Activated T-cell treated with anti-CD3 and anti-CD28 coated beads, Interleukin-2, amount 50 U/mL, for 72 hours (primary cell): ENCODE results near the gene NPAS4. TPM values are rescaled to one million over a fixed set of nuclear protein-coding genes. Genes with fewer than 3 reads are reported as not detected.

Source experiments
- ATAC-seq, 2 donors: fragments of 150-1000 bp; cut with Tn5 transposase; replicated peaks in 1 of 2; 2 replicates each; pipeline ENCODE4 v1.10.0; 2021; ENCODE audit warnings: moderate library complexity in 2 of 2, mild to moderate bottlenecking in 1 of 2
- DNase-seq, 2 donors: peaks; one replicate each; pipeline ENCODE4 v3.0.0; 2021 to 2022; ENCODE audit warnings: mixed read lengths in 1 of 2
- H3K27ac Mint-ChIP-seq: one replicate; pipeline ENCODE4 v1.8.0; 2022; ENCODE audit warnings: mild to moderate bottlenecking, moderate library complexity, mixed read lengths
- H3K27me3 Mint-ChIP-seq: one replicate; pipeline ENCODE4 v1.8.0; 2022; ENCODE audit warnings: low read depth, mixed read lengths
- H3K36me3 Mint-ChIP-seq, 2 donors: one replicate each; pipeline ENCODE4 v1.8.0; 2022; ENCODE audit warnings: mixed read lengths in 2 of 2, mild to moderate bottlenecking in 1 of 2; ENCODE audit not compliant: insufficient read depth in 2 of 2
- H3K4me1 Mint-ChIP-seq: one replicate; pipeline ENCODE4 v1.8.0; 2022; ENCODE audit warnings: low read depth, mixed read lengths
- H3K4me3 Mint-ChIP-seq, 2 donors: one replicate each; pipeline ENCODE4 v1.8.0; 2022; ENCODE audit warnings: mild to moderate bottlenecking in 2 of 2, mixed read lengths in 2 of 2, moderate library complexity in 2 of 2
- H3K9me3 Mint-ChIP-seq, 2 donors: one replicate each; pipeline ENCODE4 v1.8.0; 2022; ENCODE audit warnings: mixed read lengths in 2 of 2
- total RNA-seq, 2 donors: library from RNA; stranded (reverse); gene quantifications; one replicate each; pipeline ENCODE4 v1.2.3, GENCODE V29; 2022

Gene NPAS4
- total RNA-seq, 2 donors from 2014 or later = not detected

DNA sequence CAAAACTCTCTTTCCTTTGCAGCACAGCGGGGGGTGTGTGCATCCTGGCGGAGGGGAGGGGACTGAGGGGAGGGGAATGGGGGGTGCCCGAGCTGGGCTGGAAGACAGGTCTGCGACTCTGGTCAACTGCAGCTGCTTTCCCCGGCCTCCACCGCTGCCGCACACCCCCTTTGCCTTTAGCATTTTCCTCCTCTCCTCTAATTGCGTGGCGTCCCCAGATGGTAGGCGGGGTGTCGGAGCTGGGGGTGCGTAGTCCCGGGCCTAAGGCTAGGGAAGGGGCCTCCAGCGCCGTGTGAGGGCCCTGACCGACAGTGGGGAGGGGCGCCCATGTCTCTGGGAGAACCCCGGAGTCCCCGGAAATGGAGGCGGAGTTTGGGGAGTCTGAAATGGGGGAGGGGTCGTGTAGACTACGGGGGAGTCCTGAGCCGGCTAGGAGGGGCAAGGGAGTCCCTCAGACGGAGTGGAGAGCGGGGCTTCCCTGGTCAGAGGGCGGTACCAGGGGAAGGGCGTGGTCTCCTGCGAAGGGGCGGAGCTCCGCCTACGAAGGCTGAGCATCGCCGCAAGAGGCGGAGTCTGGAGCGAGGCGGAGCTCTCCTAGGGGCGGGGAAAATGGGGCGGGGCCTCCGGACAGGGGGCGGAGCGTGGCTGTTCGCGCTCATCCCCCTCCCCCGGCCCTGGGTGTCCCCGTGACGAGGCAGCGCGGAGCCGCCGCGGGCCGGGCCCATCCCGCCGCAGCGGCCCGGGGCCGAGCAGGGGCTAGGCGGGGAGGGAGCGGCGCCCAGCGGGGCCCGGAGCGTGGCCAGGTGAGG, 45.6 kb downstream of the NPAS4 start, which contains the start of gene PELI3:
Gene PELI3 (plus strand): TSS at position 681 of the 809 bp plus-strand sequence. CDS start 1,224 bp downstream, outside the sequence.
- H3K27ac Mint-ChIP-seq = peak within 1 kb of the TSS; percentile 80
- H3K27me3 Mint-ChIP-seq = no peaks in the 10 kb centered on the region
- H3K36me3 Mint-ChIP-seq = peaks cover 0 to 2% of the 10 kb centered on the region in 2 donors

DNA sequence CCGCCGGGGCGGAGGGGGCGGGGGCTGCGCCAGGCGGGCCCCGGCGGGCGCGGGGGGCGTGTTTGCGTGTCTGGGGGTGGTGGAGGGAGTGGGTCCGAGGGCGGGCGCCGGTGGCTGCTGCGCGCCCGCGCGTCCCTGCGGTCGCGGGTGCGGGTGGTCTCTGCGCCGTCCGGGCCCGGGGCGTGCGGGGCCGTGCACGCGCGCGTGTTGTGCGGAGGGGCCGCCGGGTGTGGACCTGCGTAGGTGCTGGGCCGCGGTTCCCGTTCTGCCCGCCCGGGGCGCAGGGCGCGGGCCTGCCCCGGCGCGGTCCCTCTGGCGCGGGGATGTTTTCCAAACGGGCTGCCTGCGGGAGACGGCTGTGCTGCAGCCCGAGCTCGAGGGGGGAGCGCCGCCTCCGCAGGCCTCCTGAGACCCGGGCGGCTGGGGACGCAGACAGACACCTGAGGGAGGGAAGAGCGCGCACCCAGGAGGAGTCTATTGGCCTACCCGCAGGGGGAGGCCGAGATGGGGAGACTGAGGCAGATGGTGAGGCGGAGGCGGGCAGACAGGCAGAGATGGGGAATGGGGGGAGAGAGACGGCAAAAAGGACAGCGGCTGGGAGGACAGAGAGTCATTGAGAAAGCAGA, 46.3 kb downstream of the NPAS4 start:
- Mint-ChIP-seq H3K4me1 (peaks cover 43% of the 10 kb centered on the region), H3K27ac (peak overlapping the region; percentile 80), H3K9me3 (no peaks in the 10 kb centered on the region), H3K36me3 (no peaks in the 10 kb centered on the region), H3K4me3 (peak overlapping the region; percentile 94 to 96), H3K27me3 (no peaks in the 10 kb centered on the region)
- DNase-seq = peak in 1 of 2 donors; percentile 59
- ATAC-seq = peak; percentile 60 to 64

More for the DNA sequence above, 45.6 kb downstream of the NPAS4 start, which contains the start of gene PELI3:
- DNase-seq = peak; percentile 92 to 95
- H3K4me3 Mint-ChIP-seq = peak within 1 kb of the TSS; percentile 94 to 96
- peak; percentile 90 to 92 for ATAC-seq
- peaks cover 44% of the 10 kb centered on the region for H3K4me1 Mint-ChIP-seq
- H3K9me3 Mint-ChIP-seq = peaks cover 2 to 4% of the 10 kb centered on the region in 2 donors

DNA sequence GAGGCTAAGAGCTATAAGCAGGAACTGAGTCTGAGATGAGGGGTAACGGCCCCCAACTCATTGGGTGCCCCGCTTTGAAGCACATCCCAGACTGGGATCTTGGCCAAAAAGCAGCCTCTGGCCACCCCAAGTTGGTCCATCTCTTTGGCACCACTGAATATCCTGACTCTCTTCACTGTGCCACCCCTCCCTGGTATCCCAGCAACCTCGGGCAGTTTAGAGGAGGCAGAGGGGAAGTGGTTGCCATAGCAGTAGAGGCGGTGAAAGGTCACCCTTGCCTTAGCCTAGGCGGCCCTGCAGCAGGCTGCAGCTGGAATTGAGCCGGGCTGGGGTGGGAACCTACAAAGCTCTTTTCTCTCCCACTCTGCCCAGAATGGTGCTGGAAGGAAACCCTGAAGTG, 46.9 kb downstream of the NPAS4 start:
- Mint-ChIP-seq H3K27ac (peak overlapping the region; percentile 80), H3K27me3 (no peaks in the 10 kb centered on the region), H3K36me3 (no peaks in the 10 kb centered on the region), H3K9me3 (no peaks in the 10 kb centered on the region), H3K4me1 (peaks cover 37% of the 10 kb centered on the region), H3K4me3 (peak overlapping the region; percentile 94 to 96)
- DNase-seq (no peak), ATAC-seq (no peak)

DNA sequence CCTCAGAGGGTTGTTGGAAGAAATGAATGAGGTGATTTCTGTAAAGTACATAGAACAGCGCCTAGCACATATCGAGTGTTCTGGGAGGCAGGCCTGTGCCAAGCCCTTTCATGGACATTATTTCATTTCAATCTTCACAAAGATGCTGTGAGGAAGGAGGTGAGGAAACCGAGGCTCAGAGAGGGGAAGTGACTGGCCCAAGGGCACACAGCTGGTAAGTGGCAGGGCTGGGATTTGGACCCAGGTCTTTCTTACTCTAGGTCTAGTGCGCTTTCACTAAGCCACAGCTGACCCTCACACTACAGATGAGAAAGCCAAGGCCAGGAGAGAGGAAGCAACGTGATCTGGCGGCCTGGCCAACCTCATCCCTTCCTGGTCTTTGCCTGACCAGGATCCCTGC, 47.9 kb downstream of the NPAS4 start:
- DNase-seq (no peak), ATAC-seq (no peak)
- H3K4me3 Mint-ChIP-seq = peak overlapping the region in 1 of 2 donors; percentile 39
- H3K27ac Mint-ChIP-seq = no peak overlapping the region
- H3K27me3 Mint-ChIP-seq = no peaks in the 10 kb centered on the region
- peaks cover 29% of the 10 kb centered on the region for H3K4me1 Mint-ChIP-seq
- H3K36me3 Mint-ChIP-seq = no peaks in the 10 kb centered on the region
- no peaks in the 10 kb centered on the region for H3K9me3 Mint-ChIP-seq

DNA sequence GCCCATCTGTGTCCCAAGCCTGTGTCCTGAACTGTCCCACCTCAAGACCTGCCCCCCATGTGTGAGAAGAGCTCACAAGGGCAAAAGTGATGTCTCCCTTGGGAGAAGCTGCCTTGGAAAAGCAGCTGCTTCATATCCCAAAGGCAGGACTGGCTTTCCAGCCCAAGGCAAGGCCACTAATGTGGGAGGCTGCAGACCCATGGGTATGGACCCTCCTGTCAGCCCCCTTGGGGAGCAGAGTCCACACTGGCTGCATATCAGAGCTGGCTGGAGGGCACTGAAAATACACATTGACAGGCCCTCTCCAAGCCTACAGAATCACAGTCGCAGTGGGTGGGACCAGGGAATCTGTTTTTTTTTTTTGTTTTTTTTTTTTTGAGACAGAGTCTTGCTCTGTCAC, 48.6 kb downstream of the NPAS4 start:
- DNase-seq = no peak
- Mint-ChIP-seq H3K36me3 (no peaks in the 10 kb centered on the region), H3K9me3 (no peaks in the 10 kb centered on the region), H3K27me3 (no peaks in the 10 kb centered on the region), H3K27ac (no peak overlapping the region), H3K4me3 (no peak overlapping the region), H3K4me1 (peaks cover 29% of the 10 kb centered on the region)
- no peak for ATAC-seq

DNA sequence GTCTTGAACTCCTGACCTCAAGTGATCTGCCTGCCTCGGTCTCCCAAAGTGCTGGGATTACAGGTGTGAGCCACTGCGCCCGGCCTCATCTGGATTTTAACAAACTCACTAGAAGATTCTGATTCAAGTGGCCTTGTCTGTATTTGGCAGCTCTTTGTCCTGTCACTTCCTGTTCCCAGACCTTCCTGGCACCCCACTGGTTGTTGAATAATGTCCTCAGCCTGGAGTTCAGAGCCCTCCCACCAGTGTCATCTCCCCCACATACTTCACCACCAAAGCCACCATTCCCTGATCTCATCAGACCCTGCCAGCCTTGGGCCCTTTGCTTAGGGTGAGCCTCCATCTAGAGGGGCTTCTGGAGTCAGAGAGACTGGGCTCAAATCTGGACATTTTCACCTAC, 49.2 kb downstream of the NPAS4 start:
- no peak for ATAC-seq
- Mint-ChIP-seq H3K9me3 (no peaks in the 10 kb centered on the region), H3K4me3 (no peak overlapping the region)

DNA sequence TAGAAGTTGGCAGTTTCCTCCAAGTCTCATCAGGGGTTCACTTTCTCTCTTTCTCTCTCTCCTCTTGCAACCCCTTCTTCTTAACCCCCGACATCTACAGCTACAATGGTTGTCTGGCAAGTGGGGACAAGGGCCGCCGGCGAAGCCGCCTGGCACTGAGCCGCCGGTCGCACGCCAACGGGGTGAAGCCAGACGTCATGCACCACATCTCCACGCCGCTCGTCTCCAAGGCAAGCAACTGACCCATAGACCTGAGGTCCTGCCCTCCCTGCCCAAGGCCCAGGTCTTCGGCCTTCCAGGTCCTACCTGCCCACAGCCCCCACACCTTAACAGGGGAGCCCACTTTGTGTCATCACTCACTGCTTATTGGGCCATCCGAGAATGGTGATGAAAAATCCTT, 50.3 kb downstream of the NPAS4 start:
- Mint-ChIP-seq H3K4me3 (no peak overlapping the region), H3K9me3 (no peaks in the 10 kb centered on the region), H3K4me1 (peaks cover 19% of the 10 kb centered on the region), H3K36me3 (no peaks in the 10 kb centered on the region), H3K27me3 (no peaks in the 10 kb centered on the region), H3K27ac (no peak overlapping the region)
- DNase-seq = no peak
- no peak for ATAC-seq

More for the DNA sequence above, 49.2 kb downstream of the NPAS4 start:
- H3K27me3 Mint-ChIP-seq = no peaks in the 10 kb centered on the region
- DNase-seq = no peak
- H3K36me3 Mint-ChIP-seq = no peaks in the 10 kb centered on the region
- H3K27ac Mint-ChIP-seq = no peak overlapping the region
- H3K4me1 Mint-ChIP-seq = peaks cover 29% of the 10 kb centered on the region

DNA sequence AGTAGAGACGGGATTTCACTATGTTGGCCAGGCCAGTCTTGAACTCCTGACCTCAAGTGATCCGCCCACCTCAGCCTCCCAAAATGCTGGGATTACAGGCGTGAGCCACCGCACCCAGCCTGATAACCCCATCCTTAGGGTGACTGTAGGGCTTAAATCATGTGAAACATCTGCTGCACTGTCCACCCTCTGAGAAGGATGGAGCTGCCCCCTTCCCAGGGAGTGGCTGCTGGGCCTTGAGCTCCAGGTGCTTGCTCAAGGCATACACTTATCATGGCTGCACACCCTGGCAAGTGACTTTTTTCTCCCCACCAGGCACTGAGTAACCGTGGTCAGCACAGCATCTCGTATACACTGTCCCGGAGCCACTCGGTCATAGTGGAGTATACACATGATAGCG, 51.2 kb downstream of the NPAS4 start:
- no peak for DNase-seq
- no peak overlapping the region for H3K4me3 Mint-ChIP-seq
- H3K36me3 Mint-ChIP-seq = no peaks in the 10 kb centered on the region
- H3K9me3 Mint-ChIP-seq = no peaks in the 10 kb centered on the region
- no peak overlapping the region for H3K27ac Mint-ChIP-seq
- ATAC-seq = no peak
- no peaks in the 10 kb centered on the region for H3K27me3 Mint-ChIP-seq
- H3K4me1 Mint-ChIP-seq = peaks cover 14% of the 10 kb centered on the region

DNA sequence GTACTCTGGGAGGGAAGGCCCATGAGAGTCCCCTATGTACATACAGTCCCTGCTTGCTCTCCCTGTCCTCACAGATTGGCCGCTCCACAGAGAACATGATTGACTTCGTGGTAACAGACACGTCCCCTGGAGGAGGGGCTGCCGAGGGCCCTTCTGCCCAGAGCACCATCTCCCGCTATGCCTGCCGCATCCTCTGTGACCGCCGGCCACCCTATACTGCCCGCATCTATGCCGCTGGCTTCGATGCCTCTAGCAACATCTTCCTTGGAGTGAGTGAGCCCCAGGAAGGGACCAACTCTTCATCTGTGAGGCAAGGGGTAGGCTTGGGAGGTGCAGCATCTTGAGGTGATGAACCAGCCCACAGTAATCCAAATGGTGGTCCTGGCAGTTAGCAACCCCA, 52.3 kb downstream of the NPAS4 start:
- no peaks in the 10 kb centered on the region for H3K36me3 Mint-ChIP-seq
- H3K4me1 Mint-ChIP-seq = peaks cover 8% of the 10 kb centered on the region
- H3K27ac Mint-ChIP-seq = no peak overlapping the region
- H3K27me3 Mint-ChIP-seq = no peaks in the 10 kb centered on the region
- H3K4me3 Mint-ChIP-seq = no peak overlapping the region
- ATAC-seq (no peak), DNase-seq (no peak)
- H3K9me3 Mint-ChIP-seq = no peaks in the 10 kb centered on the region

DNA sequence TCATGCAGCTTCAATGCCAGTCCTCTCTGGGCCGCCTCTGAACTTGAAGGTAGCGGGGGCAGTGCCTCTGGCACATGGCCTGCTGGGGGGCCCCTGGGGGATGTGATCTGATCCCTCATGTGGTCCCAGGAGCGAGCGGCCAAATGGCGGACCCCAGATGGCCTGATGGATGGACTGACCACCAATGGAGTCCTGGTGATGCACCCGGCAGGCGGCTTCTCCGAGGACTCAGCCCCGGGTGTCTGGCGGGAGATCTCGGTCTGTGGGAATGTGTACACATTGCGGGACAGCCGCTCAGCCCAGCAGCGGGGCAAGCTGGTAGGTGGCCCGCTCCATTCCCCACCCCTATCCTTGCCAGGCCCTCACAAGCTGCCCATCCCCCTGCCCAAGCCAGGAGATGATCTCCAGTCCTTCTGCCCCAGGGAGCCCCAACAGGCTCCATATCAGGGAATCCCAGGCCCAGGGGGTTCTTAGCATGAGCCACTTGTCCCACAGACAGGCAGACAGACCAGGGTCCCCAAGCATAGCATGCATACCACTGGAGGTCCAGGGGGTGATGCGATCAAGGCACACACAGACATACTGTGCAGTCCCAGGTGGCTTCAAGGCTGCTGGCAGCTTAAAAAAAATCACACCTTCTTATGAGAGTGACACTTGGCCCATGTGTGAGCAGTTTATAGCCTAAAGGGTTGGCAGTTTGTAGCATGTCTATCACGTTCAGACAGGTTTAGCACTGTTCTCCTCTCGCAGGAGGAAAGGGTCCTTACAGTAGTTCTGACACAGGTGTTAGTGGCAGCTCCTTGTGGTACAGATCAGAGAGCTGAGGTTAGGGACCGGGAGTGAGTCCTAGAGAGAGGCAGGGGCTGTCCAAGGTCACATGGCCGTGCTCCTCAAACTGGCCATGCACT, 53.0 kb downstream of the NPAS4 start:
- Mint-ChIP-seq H3K27me3 (no peaks in the 10 kb centered on the region), H3K36me3 (no peaks in the 10 kb centered on the region), H3K4me3 (no peak overlapping the region), H3K27ac (no peak overlapping the region), H3K4me1 (peaks cover 10% of the 10 kb centered on the region), H3K9me3 (no peaks in the 10 kb centered on the region)
- no peak for ATAC-seq
- DNase-seq = no peak

DNA sequence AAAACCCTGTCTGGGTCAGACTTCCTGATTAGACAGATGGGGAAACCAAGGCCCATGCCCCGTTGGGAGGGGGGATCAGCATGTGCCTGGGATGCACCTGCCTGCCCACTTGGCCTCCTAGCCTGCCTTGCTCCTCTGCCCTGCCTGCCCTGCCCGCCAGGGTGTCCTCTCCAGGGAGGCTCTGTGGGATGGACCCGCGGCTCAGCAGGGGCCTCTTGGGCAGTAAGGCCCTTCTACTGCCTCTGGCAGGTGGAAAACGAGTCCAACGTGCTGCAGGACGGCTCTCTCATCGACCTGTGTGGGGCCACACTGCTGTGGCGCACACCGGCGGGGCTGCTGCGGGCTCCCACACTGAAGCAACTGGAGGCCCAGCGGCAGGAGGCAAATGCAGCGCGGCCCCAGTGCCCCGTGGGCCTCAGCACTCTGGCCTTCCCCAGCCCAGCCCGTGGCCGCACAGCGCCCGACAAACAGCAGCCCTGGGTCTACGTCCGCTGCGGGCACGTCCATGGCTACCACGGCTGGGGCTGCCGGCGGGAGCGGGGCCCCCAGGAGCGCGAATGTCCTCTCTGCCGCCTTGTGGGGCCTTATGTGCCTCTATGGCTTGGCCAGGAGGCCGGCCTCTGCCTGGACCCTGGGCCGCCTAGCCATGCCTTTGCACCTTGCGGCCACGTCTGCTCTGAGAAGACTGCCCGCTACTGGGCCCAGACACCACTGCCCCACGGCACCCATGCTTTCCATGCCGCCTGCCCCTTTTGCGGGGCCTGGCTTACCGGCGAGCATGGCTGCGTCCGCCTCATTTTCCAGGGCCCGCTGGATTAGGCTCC, 54.7 kb downstream of the NPAS4 start:
- Mint-ChIP-seq H3K4me1 (peaks cover 16% of the 10 kb centered on the region), H3K27ac (no peak overlapping the region), H3K27me3 (no peaks in the 10 kb centered on the region), H3K36me3 (no peaks in the 10 kb centered on the region), H3K9me3 (no peaks in the 10 kb centered on the region), H3K4me3 (no peak overlapping the region)
- no peak for DNase-seq
- ATAC-seq = no peak
